ENCODE measurements around the gene BMP7.

The BMP7 gene

DNA sequence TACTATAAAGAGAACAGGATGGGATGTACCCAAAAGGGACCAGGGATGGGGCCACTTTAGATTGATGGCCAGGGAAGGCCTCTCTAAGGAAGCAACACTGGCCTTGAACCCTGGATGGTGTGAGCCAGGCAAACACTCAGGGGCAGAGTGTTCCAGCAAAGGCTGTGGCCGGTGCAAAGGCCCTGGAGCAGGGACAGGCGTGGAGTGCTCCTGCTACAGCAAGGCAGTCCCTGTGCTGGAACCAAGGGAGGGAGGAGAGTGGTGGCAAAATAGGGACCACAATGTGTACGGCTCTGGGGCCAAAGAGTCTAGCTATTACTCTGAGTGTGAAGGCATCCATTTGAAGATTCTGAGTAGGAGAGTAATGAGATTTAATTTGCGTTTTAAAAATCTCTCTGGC lies 131.6 kb downstream of the BMP7 start:
- no peaks in the 10 kb centered on the region for H3K4me1 ChIP-seq (ENCODE audit: control insufficient read depth in 1 of 2, insufficient read depth in 2 of 2, low read length in 2 of 2)
- H3K4me3 ChIP-seq (ENCODE audit: low read depth in 1 of 2, low read length in 2 of 2) = no peak overlapping the region
- no peaks in the 10 kb centered on the region for H3K9me3 ChIP-seq (ENCODE audit: control insufficient read depth in 1 of 2, low read length in 2 of 2)
- no peaks in the 10 kb centered on the region for H3K27me3 ChIP-seq (ENCODE audit: low read depth, low read length)
- no peaks in the 10 kb centered on the region for H3K36me3 ChIP-seq (ENCODE audit: control insufficient read depth in 1 of 2, insufficient read depth in 2 of 2, low read length in 2 of 2)
- H3K27ac ChIP-seq (ENCODE audit: low read length) = no peak overlapping the region

- H3K9me3 ChIP-seq (ENCODE audit: control insufficient read depth in 1 of 2, low read length in 2 of 2) = no peaks in the 10 kb centered on the region
- no peaks in the 10 kb centered on the region for H3K36me3 ChIP-seq (ENCODE audit: control insufficient read depth in 1 of 2, insufficient read depth in 2 of 2, low read length in 2 of 2)
- no peaks in the 10 kb centered on the region for H3K27me3 ChIP-seq (ENCODE audit: low read depth, low read length)
- H3K4me1 ChIP-seq (ENCODE audit: control insufficient read depth in 1 of 2, insufficient read depth in 2 of 2, low read length in 2 of 2) = no peaks in the 10 kb centered on the region
- no peak overlapping the region for H3K4me3 ChIP-seq (ENCODE audit: low read depth in 1 of 2, low read length in 2 of 2)
- no peak overlapping the region for H3K27ac ChIP-seq (ENCODE audit: low read length)
Observed at GRCh38 chr20:57133926-57134650, 132.4 kb downstream of the BMP7 start.

GRCh38 chr20:57131601-57132391 lies 134.6 kb downstream of the BMP7 start:
- Histone ChIP-seq H3K4me3 (ENCODE audit: low read depth in 1 of 2, low read length in 2 of 2) (no peak overlapping the region), H3K27ac (ENCODE audit: low read length) (no peak overlapping the region), H3K27me3 (ENCODE audit: low read depth, low read length) (no peaks in the 10 kb centered on the region), H3K9me3 (ENCODE audit: control insufficient read depth in 1 of 2, low read length in 2 of 2) (no peaks in the 10 kb centered on the region), H3K36me3 (ENCODE audit: control insufficient read depth in 1 of 2, insufficient read depth in 2 of 2, low read length in 2 of 2) (no peaks in the 10 kb centered on the region), H3K4me1 (ENCODE audit: control insufficient read depth in 1 of 2, insufficient read depth in 2 of 2, low read length in 2 of 2) (no peaks in the 10 kb centered on the region)

DNA sequence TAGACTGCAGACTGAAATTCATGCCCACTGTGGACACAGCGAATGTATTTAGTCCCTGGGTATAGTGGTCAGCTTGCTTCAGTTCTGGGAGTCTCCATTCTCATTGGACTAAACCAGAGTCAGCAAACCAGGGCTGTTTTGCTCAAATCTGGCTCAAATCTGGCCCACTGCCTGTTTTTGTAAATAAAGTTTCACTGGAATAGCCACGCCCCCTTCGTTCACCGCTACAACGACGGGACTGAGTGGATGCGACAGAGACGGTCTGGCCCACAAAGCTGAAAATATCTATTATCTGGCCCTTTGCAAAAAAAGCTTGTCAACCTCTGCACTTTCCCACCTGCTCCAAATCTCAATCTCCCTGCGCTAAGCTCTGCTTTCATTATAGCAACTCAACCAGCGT lies 135.4 kb downstream of the BMP7 start:
- H3K4me3 ChIP-seq (ENCODE audit: low read depth in 1 of 2, low read length in 2 of 2) = no peak overlapping the region
- no peaks in the 10 kb centered on the region for H3K9me3 ChIP-seq (ENCODE audit: control insufficient read depth in 1 of 2, low read length in 2 of 2)
- no peak overlapping the region for H3K27ac ChIP-seq (ENCODE audit: low read length)
- no peaks in the 10 kb centered on the region for H3K4me1 ChIP-seq (ENCODE audit: control insufficient read depth in 1 of 2, insufficient read depth in 2 of 2, low read length in 2 of 2)
- H3K36me3 ChIP-seq (ENCODE audit: control insufficient read depth in 1 of 2, insufficient read depth in 2 of 2, low read length in 2 of 2) = no peaks in the 10 kb centered on the region
- H3K27me3 ChIP-seq (ENCODE audit: low read depth, low read length) = no peaks in the 10 kb centered on the region

DNA sequence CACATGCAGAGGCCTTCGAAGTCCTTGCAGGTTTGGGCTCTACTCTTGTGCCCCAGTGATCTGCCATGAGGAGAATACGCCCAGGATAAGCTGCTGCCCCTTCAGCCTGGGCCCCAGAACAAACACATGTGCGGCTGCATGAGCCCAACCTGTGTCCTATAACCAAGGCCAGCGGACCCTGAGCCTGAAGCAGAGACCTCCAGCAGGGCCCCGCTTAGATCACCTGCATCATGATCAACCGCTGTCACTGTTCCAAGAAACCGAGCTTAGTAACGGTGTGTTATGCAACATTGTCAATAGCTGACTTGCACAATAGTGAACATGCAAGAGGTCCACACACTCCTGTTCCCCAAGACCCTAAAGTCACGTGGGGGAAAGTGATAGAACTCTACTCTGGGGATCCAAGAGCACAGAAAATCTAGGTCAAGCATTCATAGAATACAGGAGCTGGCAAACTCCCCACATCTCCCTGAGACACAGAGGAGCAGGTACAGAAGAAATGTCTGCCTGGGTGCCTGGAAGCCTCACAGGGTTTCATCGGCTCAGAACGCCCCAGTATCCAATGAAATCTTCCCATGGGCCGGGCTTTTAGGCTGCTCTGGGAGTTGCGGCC lies 136.2 kb downstream of the BMP7 start:
- Histone ChIP-seq H3K36me3 (ENCODE audit: control insufficient read depth in 1 of 2, insufficient read depth in 2 of 2, low read length in 2 of 2) (no peaks in the 10 kb centered on the region), H3K4me3 (ENCODE audit: low read depth in 1 of 2, low read length in 2 of 2) (no peak overlapping the region), H3K9me3 (ENCODE audit: control insufficient read depth in 1 of 2, low read length in 2 of 2) (no peaks in the 10 kb centered on the region), H3K27me3 (ENCODE audit: low read depth, low read length) (no peaks in the 10 kb centered on the region), H3K27ac (ENCODE audit: low read length) (no peak overlapping the region), H3K4me1 (ENCODE audit: control insufficient read depth in 1 of 2, insufficient read depth in 2 of 2, low read length in 2 of 2) (no peaks in the 10 kb centered on the region)

- Histone ChIP-seq H3K36me3 (ENCODE audit: control insufficient read depth in 1 of 2, insufficient read depth in 2 of 2, low read length in 2 of 2) (no peaks in the 10 kb centered on the region), H3K9me3 (ENCODE audit: control insufficient read depth in 1 of 2, low read length in 2 of 2) (no peaks in the 10 kb centered on the region), H3K27me3 (ENCODE audit: low read depth, low read length) (no peaks in the 10 kb centered on the region), H3K4me1 (ENCODE audit: control insufficient read depth in 1 of 2, insufficient read depth in 2 of 2, low read length in 2 of 2) (no peaks in the 10 kb centered on the region), H3K27ac (ENCODE audit: low read length) (no peak overlapping the region), H3K4me3 (ENCODE audit: low read depth in 1 of 2, low read length in 2 of 2) (no peak overlapping the region)
Observed at GRCh38 chr20:57129303-57129702, 137.1 kb downstream of the BMP7 start.

DNA sequence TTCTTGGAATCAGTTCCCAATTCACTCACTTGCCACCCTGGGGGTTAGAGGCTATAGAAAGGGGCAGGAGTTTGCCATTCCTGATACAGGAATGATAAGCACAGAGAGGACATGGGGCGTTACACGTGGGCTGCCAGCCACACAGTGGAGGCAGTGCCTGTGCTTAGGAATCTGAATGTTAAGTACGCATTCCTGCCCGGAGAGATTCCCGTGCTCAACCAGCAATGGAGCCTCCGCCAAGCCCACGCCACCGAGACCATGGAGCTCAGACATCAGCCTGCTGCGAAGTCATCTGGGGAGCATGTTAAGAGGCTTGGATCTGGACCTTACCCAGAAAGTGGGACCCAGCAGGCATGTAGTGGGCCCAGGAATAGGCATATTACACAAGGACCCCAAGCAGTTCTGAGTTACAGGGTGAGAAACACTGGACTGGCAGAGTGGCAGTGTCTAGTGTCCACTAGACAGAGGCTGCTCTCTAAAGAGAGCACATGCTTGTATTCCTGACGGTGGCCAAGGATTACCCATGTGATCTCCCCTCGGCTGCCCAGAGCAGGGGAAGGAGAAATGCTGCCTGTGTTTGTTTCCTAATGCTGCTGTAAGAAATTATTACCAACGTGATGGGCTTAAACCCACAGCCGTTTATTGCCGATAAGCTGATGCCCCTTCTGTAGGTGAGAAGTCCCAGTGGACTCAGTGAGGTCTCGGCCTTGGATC lies 138.2 kb downstream of the BMP7 start:
- no peaks in the 10 kb centered on the region for H3K27me3 ChIP-seq (ENCODE audit: low read depth, low read length)
- H3K9me3 ChIP-seq (ENCODE audit: control insufficient read depth in 1 of 2, low read length in 2 of 2) = no peaks in the 10 kb centered on the region
- H3K27ac ChIP-seq (ENCODE audit: low read length) = no peak overlapping the region
- no peak overlapping the region for H3K4me3 ChIP-seq (ENCODE audit: low read depth in 1 of 2, low read length in 2 of 2)
- no peaks in the 10 kb centered on the region for H3K4me1 ChIP-seq (ENCODE audit: control insufficient read depth in 1 of 2, insufficient read depth in 2 of 2, low read length in 2 of 2)
- H3K36me3 ChIP-seq (ENCODE audit: control insufficient read depth in 1 of 2, insufficient read depth in 2 of 2, low read length in 2 of 2) = no peaks in the 10 kb centered on the region

DNA sequence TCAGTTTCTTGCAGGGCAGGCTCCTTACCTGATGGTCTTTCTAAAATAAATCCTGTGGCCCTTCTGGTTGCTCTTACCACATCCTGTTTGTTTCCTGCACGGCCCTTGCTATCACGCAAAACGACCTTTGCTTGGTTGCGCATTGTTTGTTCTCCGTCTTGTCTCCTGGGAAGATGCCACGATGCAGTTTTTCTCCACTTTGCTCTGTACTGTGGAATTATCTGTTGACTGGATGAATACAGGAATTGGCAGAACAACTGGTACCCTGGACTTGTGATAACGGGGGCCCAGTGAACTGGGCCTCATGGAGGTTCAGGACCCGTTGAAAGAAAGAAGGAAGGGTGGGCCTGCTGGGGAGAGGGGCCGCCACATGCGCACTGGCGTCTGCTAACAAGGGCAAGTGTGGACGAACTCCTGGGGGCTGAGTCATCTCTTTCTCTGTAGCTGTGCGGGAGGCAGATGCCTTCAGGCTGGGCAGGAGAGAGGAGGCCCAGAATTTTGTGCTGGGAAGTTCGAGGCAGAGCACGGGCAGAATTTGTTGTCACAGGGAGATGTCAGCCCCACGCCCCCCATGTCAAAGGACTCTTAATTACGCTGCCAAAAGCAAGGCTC lies 139.9 kb downstream of the BMP7 start:
- Histone ChIP-seq H3K9me3 (ENCODE audit: control insufficient read depth in 1 of 2, low read length in 2 of 2) (no peaks in the 10 kb centered on the region), H3K36me3 (ENCODE audit: control insufficient read depth in 1 of 2, insufficient read depth in 2 of 2, low read length in 2 of 2) (no peaks in the 10 kb centered on the region), H3K4me1 (ENCODE audit: control insufficient read depth in 1 of 2, insufficient read depth in 2 of 2, low read length in 2 of 2) (no peaks in the 10 kb centered on the region), H3K4me3 (ENCODE audit: low read depth in 1 of 2, low read length in 2 of 2) (no peak overlapping the region), H3K27ac (ENCODE audit: low read length) (no peak overlapping the region), H3K27me3 (ENCODE audit: low read depth, low read length) (no peaks in the 10 kb centered on the region)

- Histone ChIP-seq H3K4me3 (ENCODE audit: low read depth in 1 of 2, low read length in 2 of 2) (no peak overlapping the region), H3K9me3 (ENCODE audit: control insufficient read depth in 1 of 2, low read length in 2 of 2) (no peaks in the 10 kb centered on the region), H3K4me1 (ENCODE audit: control insufficient read depth in 1 of 2, insufficient read depth in 2 of 2, low read length in 2 of 2) (no peaks in the 10 kb centered on the region), H3K27ac (ENCODE audit: low read length) (no peak overlapping the region), H3K27me3 (ENCODE audit: low read depth, low read length) (no peaks in the 10 kb centered on the region), H3K36me3 (ENCODE audit: control insufficient read depth in 1 of 2, insufficient read depth in 2 of 2, low read length in 2 of 2) (no peaks in the 10 kb centered on the region)
Observed at GRCh38 chr20:57124800-57125517, 141.5 kb downstream of the BMP7 start.

DNA sequence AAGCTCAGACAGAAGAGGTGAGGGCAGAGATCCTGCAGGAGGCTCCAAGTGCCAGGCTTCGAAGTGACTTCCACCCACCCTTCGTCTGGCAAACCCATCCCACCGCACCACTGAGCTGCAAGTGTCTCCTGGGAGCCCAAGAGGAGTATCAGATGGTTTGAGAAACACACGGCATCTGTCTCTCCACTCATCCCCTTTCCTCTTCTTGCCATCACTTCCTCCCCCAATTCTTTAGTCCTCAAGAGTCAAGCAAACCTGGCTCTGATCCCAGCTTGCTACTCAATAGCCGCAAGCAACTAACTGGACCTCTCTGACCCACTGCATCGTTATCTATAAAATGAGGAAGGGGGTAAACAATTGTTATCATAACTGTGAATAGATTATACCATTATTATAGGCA lies 142.1 kb downstream of the BMP7 start:
- Histone ChIP-seq H3K4me3 (ENCODE audit: low read depth in 1 of 2, low read length in 2 of 2) (no peak overlapping the region), H3K36me3 (ENCODE audit: control insufficient read depth in 1 of 2, insufficient read depth in 2 of 2, low read length in 2 of 2) (no peaks in the 10 kb centered on the region), H3K27ac (ENCODE audit: low read length) (no peak overlapping the region), H3K27me3 (ENCODE audit: low read depth, low read length) (no peaks in the 10 kb centered on the region), H3K9me3 (ENCODE audit: control insufficient read depth in 1 of 2, low read length in 2 of 2) (no peaks in the 10 kb centered on the region), H3K4me1 (ENCODE audit: control insufficient read depth in 1 of 2, insufficient read depth in 2 of 2, low read length in 2 of 2) (no peaks in the 10 kb centered on the region)

Measured in muscle layer of duodenum (tissue), 2 donors.